Colonic mucosa (tissue), 4 donors: ENCODE measurements around the gene PRICKLE2. TPM values are rescaled to one million over a fixed set of nuclear protein-coding genes. Genes with fewer than 3 reads are reported as not detected.

Experiments used
- DNase-seq: peaks from one replicate; pipeline ENCODE4 v3.0.0-alpha.2; 2020
- H3K27ac ChIP-seq: fragments of 200-600 bp; one replicate; pipeline ENCODE4 v1.8.0; 2021
- H3K27me3 ChIP-seq: fragments of 200-600 bp; one replicate; pipeline ENCODE4 v1.8.0; 2021
- H3K36me3 ChIP-seq: fragments of 200-600 bp; one replicate; pipeline ENCODE4 v1.8.0; 2021
- H3K4me1 ChIP-seq: fragments of 200-600 bp; one replicate; pipeline ENCODE4 v1.8.0; 2021; ENCODE audit warnings: mild to moderate bottlenecking
- H3K4me3 ChIP-seq: fragments of 200-600 bp; one replicate; pipeline ENCODE4 v1.8.0; 2021
- H3K9ac ChIP-seq, 2 donors: one replicate each; pipeline ENCODE4 v1.7.0; 2013; ENCODE audit warnings: control low read depth in 2 of 2, low read depth in 2 of 2, low read length in 2 of 2
- H3K9me3 ChIP-seq: fragments of 200-600 bp; one replicate; pipeline ENCODE4 v1.8.0; 2021
- intact Hi-C: fragments of 100-400 bp; cut with DNase I; formaldehyde crosslinking; loops from one replicate; pipeline ENCODE4 v1.14.1; 2022
- total RNA-seq, 2 donors: library from RNA; stranded (reverse); fragmentation: NEBNext Ultra II Directional in 1 of 2; extraction: Animal tissue kit (Norgen Biotek cat#: 25700) in 1 of 2; gene quantifications; one replicate each; pipeline ENCODE4 v1.2.1, GENCODE V29; 2021
- TF ChIP-seq, protein P1 (sequence below): fragments of 200-600 bp; IDR thresholded peaks from one replicate; pipeline ENCODE4 v1.8.0; 2022; ENCODE audit warnings: antibody characterized with exemption, mild to moderate bottlenecking
- donor health status: healthy.
- donor health status: DM: no; HTN: no; CAD: no.
- donor health status: DM: no; HTN: no; CAD: no.

Gene PRICKLE2
- total RNA-seq, 2 donors from 2014 or later: 4.4 to 7.6 TPM

DNA sequence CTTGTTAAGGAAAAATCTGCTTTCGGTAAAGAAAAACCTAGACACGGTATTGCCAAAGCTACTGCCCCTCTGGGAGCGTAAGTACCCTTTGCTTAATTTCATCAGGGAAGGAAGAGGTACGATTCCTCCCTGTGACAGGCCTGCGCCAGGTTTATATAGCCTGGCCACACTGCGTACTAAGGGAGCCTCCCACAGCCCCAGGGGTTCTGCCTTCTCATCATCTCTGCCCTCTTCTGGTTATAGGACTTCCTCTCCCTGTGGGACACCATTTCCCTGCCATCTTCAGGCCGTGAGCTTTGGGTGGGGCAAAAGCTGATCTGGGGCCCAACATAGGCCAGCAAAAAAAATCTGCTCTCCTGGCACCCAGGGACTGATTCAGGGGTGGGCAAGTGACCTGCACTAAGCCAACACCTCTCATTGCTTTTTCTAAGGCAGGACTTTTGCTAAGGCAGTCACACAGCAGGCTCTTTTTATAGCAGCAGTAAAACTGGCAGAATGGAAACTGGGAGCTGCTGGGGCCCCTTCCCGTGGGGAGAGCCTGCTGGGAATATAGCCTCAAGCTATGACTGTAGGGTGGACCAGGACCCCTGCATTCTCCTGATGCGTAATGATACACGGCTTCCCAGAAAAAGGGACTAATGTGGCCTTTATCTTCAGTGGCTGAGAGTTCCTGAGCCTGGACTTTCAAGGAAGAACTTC, 76.2 kb downstream of the PRICKLE2 start:
- Histone ChIP-seq H3K36me3 (no peaks in the 10 kb centered on the region), H3K4me3 (no peak overlapping the region), H3K9ac (peak overlapping the region in 1 of 2 donors; percentile 40), H3K9me3 (no peaks in the 10 kb centered on the region), H3K27me3 (no peaks in the 10 kb centered on the region), H3K4me1 (peaks cover 6% of the 10 kb centered on the region), H3K27ac (peak overlapping the region; percentile 57)
- intact Hi-C loops: no loop called here
- TF ChIP-seq, protein P1, sequence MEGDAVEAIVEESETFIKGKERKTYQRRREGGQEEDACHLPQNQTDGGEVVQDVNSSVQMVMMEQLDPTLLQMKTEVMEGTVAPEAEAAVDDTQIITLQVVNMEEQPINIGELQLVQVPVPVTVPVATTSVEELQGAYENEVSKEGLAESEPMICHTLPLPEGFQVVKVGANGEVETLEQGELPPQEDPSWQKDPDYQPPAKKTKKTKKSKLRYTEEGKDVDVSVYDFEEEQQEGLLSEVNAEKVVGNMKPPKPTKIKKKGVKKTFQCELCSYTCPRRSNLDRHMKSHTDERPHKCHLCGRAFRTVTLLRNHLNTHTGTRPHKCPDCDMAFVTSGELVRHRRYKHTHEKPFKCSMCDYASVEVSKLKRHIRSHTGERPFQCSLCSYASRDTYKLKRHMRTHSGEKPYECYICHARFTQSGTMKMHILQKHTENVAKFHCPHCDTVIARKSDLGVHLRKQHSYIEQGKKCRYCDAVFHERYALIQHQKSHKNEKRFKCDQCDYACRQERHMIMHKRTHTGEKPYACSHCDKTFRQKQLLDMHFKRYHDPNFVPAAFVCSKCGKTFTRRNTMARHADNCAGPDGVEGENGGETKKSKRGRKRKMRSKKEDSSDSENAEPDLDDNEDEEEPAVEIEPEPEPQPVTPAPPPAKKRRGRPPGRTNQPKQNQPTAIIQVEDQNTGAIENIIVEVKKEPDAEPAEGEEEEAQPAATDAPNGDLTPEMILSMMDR: no peak
- no peak for DNase-seq

DNA sequence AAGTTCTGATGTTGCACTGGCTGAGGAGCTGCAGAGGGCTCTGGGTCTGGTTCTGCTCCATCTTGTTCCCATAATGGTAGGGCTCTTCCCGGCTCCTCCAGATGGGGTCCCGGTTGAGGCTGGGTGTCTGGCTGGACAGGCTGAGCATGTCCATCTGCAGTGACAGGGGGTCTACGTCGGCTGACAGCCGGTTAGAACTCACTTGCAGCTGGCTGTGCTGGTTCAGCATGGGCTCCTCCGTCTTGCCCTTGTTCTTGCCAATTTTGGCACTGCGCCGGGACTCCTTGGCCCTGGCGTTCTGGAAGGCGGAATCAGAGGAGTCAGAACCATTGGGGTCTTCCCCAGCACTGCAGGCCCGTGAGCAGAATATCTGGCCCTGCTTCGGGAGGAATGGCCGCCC, 78.1 kb downstream of the PRICKLE2 start:
- no peak overlapping the region for H3K9ac ChIP-seq
- H3K4me3 ChIP-seq: no peak overlapping the region
- H3K36me3 ChIP-seq: no peaks in the 10 kb centered on the region
- DNase-seq: no peak
- H3K27ac ChIP-seq: no peak overlapping the region
- no peaks in the 10 kb centered on the region for H3K9me3 ChIP-seq
- peaks cover 6% of the 10 kb centered on the region for H3K4me1 ChIP-seq
- TF ChIP-seq, protein P1: no peak
- no peaks in the 10 kb centered on the region for H3K27me3 ChIP-seq
- intact Hi-C loops: no loop called here

DNA sequence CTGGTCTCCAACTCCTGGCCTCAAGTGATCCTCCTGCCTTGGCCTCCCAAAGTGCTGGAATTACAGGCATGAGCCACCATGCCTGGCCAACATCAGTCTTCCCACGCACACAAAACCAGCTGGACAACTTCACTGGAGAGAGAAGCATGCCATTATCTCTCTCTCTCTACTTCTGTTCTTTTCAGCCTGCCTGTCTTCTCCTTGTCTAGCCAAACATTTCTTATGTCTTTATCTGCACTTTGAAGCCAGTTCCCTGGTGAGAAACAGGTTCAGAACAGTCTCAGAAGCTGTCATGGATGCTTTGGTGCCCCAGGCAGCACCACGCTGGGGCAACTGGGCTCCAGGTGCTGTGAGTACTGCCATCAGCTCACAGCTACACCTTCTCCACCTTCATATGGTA, 79.8 kb downstream of the PRICKLE2 start:
- intact Hi-C loops: no loop called here
- Histone ChIP-seq H3K36me3 (no peaks in the 10 kb centered on the region), H3K27ac (no peak overlapping the region), H3K9ac (no peak overlapping the region), H3K9me3 (no peaks in the 10 kb centered on the region), H3K4me1 (peaks cover 2% of the 10 kb centered on the region), H3K4me3 (no peak overlapping the region), H3K27me3 (no peaks in the 10 kb centered on the region)
- TF ChIP-seq, protein P1: no peak
- no peak for DNase-seq

DNA sequence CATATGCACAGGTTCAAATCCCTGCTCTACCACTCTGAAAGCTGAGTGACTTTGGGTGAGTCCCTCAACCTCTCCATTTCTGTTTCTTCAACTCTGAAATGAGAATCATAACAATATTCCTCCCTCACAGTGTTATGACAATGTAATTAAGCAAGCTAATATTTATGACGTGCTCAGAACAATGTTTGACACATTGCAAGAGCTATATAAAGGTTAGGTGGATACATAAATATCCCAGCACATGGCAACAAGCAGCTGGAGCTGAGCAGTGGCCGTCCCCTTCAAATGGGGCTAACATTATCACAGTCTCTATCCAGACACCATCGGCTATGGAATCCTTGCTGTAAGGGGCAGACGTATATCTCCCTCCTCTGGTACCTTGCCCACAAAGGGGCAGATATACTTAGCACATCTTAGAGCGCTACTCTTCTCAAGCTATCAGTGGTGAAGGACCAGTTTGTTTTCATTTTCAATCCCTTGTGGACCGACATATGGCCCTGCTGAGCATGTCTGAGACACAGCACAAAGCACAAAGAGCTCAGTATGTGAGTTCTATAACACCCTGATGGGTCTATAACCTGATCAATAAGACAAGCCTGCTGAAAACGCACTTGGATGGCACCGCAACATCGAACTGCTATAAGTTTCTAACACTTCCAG, 80.9 kb downstream of the PRICKLE2 start:
- H3K4me1 ChIP-seq: no peaks in the 10 kb centered on the region
- no peaks in the 10 kb centered on the region for H3K9me3 ChIP-seq
- H3K27me3 ChIP-seq: no peaks in the 10 kb centered on the region
- no peaks in the 10 kb centered on the region for H3K36me3 ChIP-seq
- no peak overlapping the region for H3K4me3 ChIP-seq
- intact Hi-C loops: no loop called here
- H3K27ac ChIP-seq: no peak overlapping the region
- no peak overlapping the region for H3K9ac ChIP-seq
- DNase-seq: no peak
- TF ChIP-seq, protein P1: no peak

DNA sequence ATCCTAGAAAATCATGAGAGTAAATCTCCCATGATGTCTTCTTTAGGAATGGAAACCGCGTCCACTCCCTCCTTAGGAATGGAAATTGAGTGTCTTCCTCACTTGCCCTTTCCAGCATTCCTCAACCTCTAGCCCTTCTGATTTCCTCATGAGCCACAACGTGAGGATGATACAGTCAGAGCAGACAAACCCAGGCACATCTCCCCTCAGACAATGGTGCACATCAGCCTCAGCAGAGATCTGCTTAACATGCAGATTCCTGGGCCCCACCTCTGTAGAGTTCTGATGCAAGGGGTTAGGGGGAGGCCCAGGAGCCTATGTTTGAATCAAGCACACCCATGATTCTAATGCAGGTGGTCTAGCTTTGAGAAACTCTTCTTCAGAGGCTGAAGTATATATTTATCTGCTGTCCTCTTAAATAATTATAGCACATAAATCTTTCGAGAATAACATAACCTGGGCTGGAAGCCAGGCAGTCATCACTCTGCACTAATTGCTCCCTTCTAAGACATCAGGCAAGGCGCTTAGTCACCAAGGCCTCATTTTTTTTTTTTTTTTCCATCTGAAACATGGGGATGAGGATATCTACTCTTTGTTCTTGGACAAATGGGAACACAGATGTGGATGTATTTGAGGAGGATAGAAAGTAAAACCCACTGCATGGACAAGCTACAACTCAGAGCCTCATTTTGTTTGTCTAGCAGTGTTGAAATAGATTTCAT, 81.7 kb downstream of the PRICKLE2 start:
- no peak for DNase-seq
- TF ChIP-seq, protein P1: no peak
- no peak overlapping the region for H3K9ac ChIP-seq
- no peaks in the 10 kb centered on the region for H3K27me3 ChIP-seq
- no peaks in the 10 kb centered on the region for H3K4me1 ChIP-seq
- no peak overlapping the region for H3K4me3 ChIP-seq
- H3K27ac ChIP-seq: no peak overlapping the region
- no peaks in the 10 kb centered on the region for H3K9me3 ChIP-seq
- no peaks in the 10 kb centered on the region for H3K36me3 ChIP-seq
- intact Hi-C loops: no loop called here
